ENCODE data around the gene FOXM1. TPM values are rescaled to one million over a fixed set of nuclear protein-coding genes. Genes with fewer than 3 reads are reported as not detected.

Gene FOXM1
- total RNA-seq, 2 experiments from 2014 or later, result 80.5 to 86.5 TPM

GRCh38 chr12:2812290-2813213 lies 64.4 kb downstream of the FOXM1 start, which contains the start of gene ITFG2:
ITFG2 (plus strand) TSS chr12:2812668; CDS start chr12:2812761, 93 bp downstream.
- Mint-ChIP-seq H3K36me3 (peaks cover 14% of the 10 kb centered on the region), H3K27ac (peak within 1 kb of the TSS; percentile 100), H3K4me1 (peaks cover 26% of the 10 kb centered on the region), H3K27me3 (no peaks in the 10 kb centered on the region), H3K9me3 (peaks cover 1% of the 10 kb centered on the region), H3K4me3 (peak within 1 kb of the TSS; percentile 98)
- peak; percentile 96 for DNase-seq

- Mint-ChIP-seq H3K27ac (peak overlapping the region; percentile 100), H3K4me3 (peak overlapping the region; percentile 48), H3K4me1 (peaks cover 23% of the 10 kb centered on the region), H3K9me3 (peaks cover 1% of the 10 kb centered on the region), H3K36me3 (peaks cover 12% of the 10 kb centered on the region), H3K27me3 (no peaks in the 10 kb centered on the region)
- no peak for DNase-seq
Observed at GRCh38 chr12:2811801-2812200, 65.2 kb downstream of the FOXM1 start.

Other genes starting within 250 kb of the FOXM1 start
- 100 to 1,000 TPM; 225 to 236 TPM for gene FKBP4, start 82.2 kb downstream of the FOXM1 start, total RNA-seq
- 10 to 100 TPM; 24.6 to 25.5 TPM for gene ITFG2, start 64.5 kb downstream of the FOXM1 start, total RNA-seq
- not detected for gene NRIP2, start 42.1 kb downstream of the FOXM1 start, total RNA-seq
- gene TEX52, start 20.1 kb downstream of the FOXM1 start, total RNA-seq, result not detected
- gene RHNO1, start within 50 bp of the FOXM1 start, total RNA-seq, result 10 to 100 TPM; 51.4 to 65.7 TPM
- gene TULP3, start 13.7 kb upstream of the FOXM1 start, total RNA-seq, result 1 to 10 TPM; 5.6 to 6.2 TPM
- 1 to 10 TPM; 3.4 to 3.7 TPM for gene TEAD4, start 82.2 kb upstream of the FOXM1 start, total RNA-seq
- under 1 TPM; 0.24 to 0.31 TPM for gene TSPAN9, start 200.2 kb upstream of the FOXM1 start, total RNA-seq